Measurements from ENCODE around the gene LTBP3.
A peak's percentile ranks its signal among the peaks of the same experiment; 100 is the strongest.

The LTBP3 gene

GRCh38 chr11:65551572-65552387 is 6.4 kb downstream of the LTBP3 start (continued):
- TF ChIP-seq HIC1 (tag by site-specific recombination; IDR thresholded peaks at IDR 0.05) = 0 out of 2 replicates have a peak, but pooled peaks have one; percentile 58
- no peak for TF ChIP-seq ZNF692 (tag by site-specific recombination; IDR thresholded peaks at IDR 0.05)
- no peak for TF ChIP-seq ZNF324 (tag by site-specific recombination; IDR thresholded peaks at IDR 0.05)
- no peak for TF ChIP-seq ZNF624 (tag by site-specific recombination; IDR thresholded peaks at IDR 0.05)
- no peak for TF ChIP-seq ZNF138 (tag by site-specific recombination; IDR thresholded peaks at IDR 0.05; ENCODE audit: borderline replicate concordance)
- TF ChIP-seq BCL11B (tag by site-specific recombination; IDR thresholded peaks at IDR 0.05; ENCODE audit: low read depth) = peak; percentile 100
- no peak for TF ChIP-seq ZNF121 (tag by site-specific recombination; IDR thresholded peaks at IDR 0.05)
- TF ChIP-seq ZNF398 (tag by site-specific recombination; IDR thresholded peaks at IDR 0.05) = no peak
- no peak for TF ChIP-seq ZNF24 (tag by site-specific recombination; IDR thresholded peaks at IDR 0.05)
- TF ChIP-seq ZNF423 (tag by site-specific recombination; IDR thresholded peaks at IDR 0.05) = no peak
- no peak for TF ChIP-seq ZBTB20 (tag by site-specific recombination; IDR thresholded peaks at IDR 0.05)
- peak; percentile 100 for TF ChIP-seq BCL11A (tag by site-specific recombination; IDR thresholded peaks at IDR 0.05; ENCODE audit: low read depth)
- no peak for TF ChIP-seq ZIC2 (tag by site-specific recombination; IDR thresholded peaks at IDR 0.05)
- TF ChIP-seq ZSCAN23 (tag by site-specific recombination; IDR thresholded peaks at IDR 0.05) = no peak
- no peak for TF ChIP-seq ZNF174 (tag by site-specific recombination; IDR thresholded peaks at IDR 0.05)
- TF ChIP-seq SP7 (tag by site-specific recombination; IDR thresholded peaks at IDR 0.05) = no peak
- no peak for TF ChIP-seq PRDM2 (tag by site-specific recombination; IDR thresholded peaks at IDR 0.05; ENCODE audit: borderline replicate concordance)
- TF ChIP-seq ZNF571 (tag by site-specific recombination; IDR thresholded peaks at IDR 0.05) = no peak
- 0 out of 2 replicates have a peak, but pooled peaks have one; percentile 22 for TF ChIP-seq WT1 (tag by site-specific recombination; IDR thresholded peaks at IDR 0.05)
- TF ChIP-seq ZBTB1 (tag by site-specific recombination; IDR thresholded peaks at IDR 0.05) = 0 out of 2 replicates have a peak, but pooled peaks have one; percentile 30
- TF ChIP-seq ZNF501 (tag by site-specific recombination; IDR thresholded peaks at IDR 0.05) = no peak
- TF ChIP-seq ZBTB8A (tag by site-specific recombination; IDR thresholded peaks at IDR 0.05) = peak; percentile 22; the same call in 1 of the 2 replicates
- TF ChIP-seq INSM2 (tag by site-specific recombination; IDR thresholded peaks at IDR 0.05) = 0 out of 2 replicates have a peak, but pooled peaks have one; percentile 37
- TF ChIP-seq ZBTB48 (tag by site-specific recombination; IDR thresholded peaks at IDR 0.05) = peak; percentile 50; the same call in 1 of the 2 replicates
- no peak for TF ChIP-seq ZNF777 (tag by site-specific recombination; IDR thresholded peaks at IDR 0.05; ENCODE audit: borderline replicate concordance)
- peak; percentile 96 for TF ChIP-seq ZBTB7A (tag by site-specific recombination; IDR thresholded peaks at IDR 0.05; ENCODE audit: low read depth)
- TF ChIP-seq ZNF544 (tag by site-specific recombination; IDR thresholded peaks at IDR 0.05) = no peak

Data from HEK293 (cell line).